Naive thymus-derived CD4-positive, alpha-beta T cell (primary cell): ENCODE results near the gene MIER2. TPM values are rescaled to one million over a fixed set of nuclear protein-coding genes. Genes with fewer than 3 reads are reported as not detected.
"Not testable (repeated sequence)": the region's sequence is repeated elsewhere in the genome, so short reads cannot be mapped to it uniquely, and the experiment has no call there.

Source experiments
- ATAC-seq: fragments of 150-1000 bp; cut with Tn5 transposase; 2 replicates; pipeline ENCODE4 v1.10.0; 2021; ENCODE audit warnings: mild to moderate bottlenecking, moderate library complexity
- CTCF ChIA-PET: fragments of 350-600 bp; sonication (Branson Sonifier 250); formaldehyde crosslinking; loops from one replicate; lab custom pipeline; 2021; ENCODE audit warnings: antibody characterized with exemption; lab: Charles Lee
- POLR2A ChIA-PET: fragments of 350-600 bp; sonication (Branson Sonifier 250); formaldehyde crosslinking; loops from one replicate; lab custom pipeline; 2021; ENCODE audit warnings: antibody characterized with exemption, inconsistent platforms; lab: Charles Lee
- DNase-seq, 9 donors: peaks; one replicate each; pipeline versions ENCODE4 v3.0.0 to v3.0.0-alpha.2; 2020 to 2022; ENCODE audit warnings: mixed read lengths in 1 of 9
- H3K27ac ChIP-seq: one replicate; pipeline ENCODE4 v1.7.0; 2013; ENCODE audit warnings: mild to moderate bottlenecking, low read depth, low read length, moderate library complexity
- H3K27me3 ChIP-seq, 2 donors: one replicate each; pipeline ENCODE4 v1.7.0; 2013; ENCODE audit warnings: low read length in 2 of 2, mild to moderate bottlenecking in 2 of 2, moderate library complexity in 2 of 2; ENCODE audit not compliant: control insufficient read depth in 2 of 2, insufficient read depth in 2 of 2
- H3K36me3 ChIP-seq, 3 experiments: 1 replicate in 2 of 3; 2 replicates in 1 of 3; pipeline ENCODE4 v1.7.0; 2013; ENCODE audit warnings: low read length in 3 of 3, mild to moderate bottlenecking in 3 of 3, moderate library complexity in 1 of 3; ENCODE audit not compliant: insufficient read depth in 3 of 3, control insufficient read depth in 2 of 3
- H3K4me1 ChIP-seq, 2 donors: one replicate each; pipeline ENCODE4 v1.7.0; 2013; ENCODE audit warnings: low read length in 2 of 2, mild to moderate bottlenecking in 2 of 2, moderate library complexity in 1 of 2; ENCODE audit not compliant: control insufficient read depth in 2 of 2, insufficient read depth in 2 of 2
- H3K4me3 ChIP-seq: 2 replicates; pipeline ENCODE4 v1.7.0; 2013; ENCODE audit warnings: mild to moderate bottlenecking, low read length
- H3K9me3 ChIP-seq, 3 experiments: 1 replicate in 2 of 3; 2 replicates in 1 of 3; pipeline ENCODE4 v1.7.0; 2013; ENCODE audit warnings: low read length in 3 of 3; ENCODE audit not compliant: control insufficient read depth in 2 of 3
- H3K27ac Mint-ChIP-seq, 9 donors: one replicate each; pipeline ENCODE4 v1.8.0; 2020 to 2022; ENCODE audit warnings: mixed read lengths in 9 of 9, mild to moderate bottlenecking in 8 of 9, moderate library complexity in 5 of 9, inconsistent platforms in 2 of 9
- H3K27me3 Mint-ChIP-seq, 5 donors: one replicate each; pipeline ENCODE4 v1.8.0; 2021 to 2022; ENCODE audit warnings: mixed read lengths in 5 of 5, mild to moderate bottlenecking in 1 of 5
- H3K36me3 Mint-ChIP-seq, 5 donors: one replicate each; pipeline ENCODE4 v1.8.0; 2020 to 2022; ENCODE audit warnings: mixed read lengths in 5 of 5, mild to moderate bottlenecking in 3 of 5, inconsistent platforms in 1 of 5
- H3K4me1 Mint-ChIP-seq, 7 donors: one replicate each; pipeline ENCODE4 v1.8.0; 2020 to 2022; ENCODE audit warnings: mixed read lengths in 7 of 7, mild to moderate bottlenecking in 3 of 7, inconsistent platforms in 1 of 7
- H3K4me3 Mint-ChIP-seq, 10 donors: one replicate each; pipeline ENCODE4 v1.8.0; 2020 to 2022; ENCODE audit warnings: mild to moderate bottlenecking in 10 of 10, mixed read lengths in 10 of 10, moderate library complexity in 6 of 10, inconsistent platforms in 2 of 10
- H3K9me3 Mint-ChIP-seq, 11 donors: one replicate each; pipeline ENCODE4 v1.8.0; 2020 to 2022; ENCODE audit warnings: mixed read lengths in 11 of 11, mild to moderate bottlenecking in 4 of 11, inconsistent platforms in 1 of 11, moderate library complexity in 1 of 11
- intact Hi-C, 2 donors: fragments of 100-400 bp; cut with micrococcal nuclease; formaldehyde crosslinking; loops; one replicate each; pipeline ENCODE4 v1.15.1; 2023
- polyA plus RNA-seq, 2 donors: library from polyadenylated mRNA; unstranded; fragments of 300-500 nt; fragmentation: Illumina TruSeq; gene quantifications; one replicate each; pipeline ENCODE4 v1.2.3, GENCODE V29; 2021
- total RNA-seq, 6 experiments: library from RNA in 5 of 6; stranded (reverse) in 5 of 6; gene quantifications; 1 replicate in 5 of 6; 2 replicates in 1 of 6; pipeline ENCODE4 v1.2.3 and lab custom pipeline; 2021 to 2026

MIER2 gene
- total and polyA plus RNA-seq, 7 experiments from 2014 or later, result 3.9 to 24.6 (median 16.4) TPM

DNA sequence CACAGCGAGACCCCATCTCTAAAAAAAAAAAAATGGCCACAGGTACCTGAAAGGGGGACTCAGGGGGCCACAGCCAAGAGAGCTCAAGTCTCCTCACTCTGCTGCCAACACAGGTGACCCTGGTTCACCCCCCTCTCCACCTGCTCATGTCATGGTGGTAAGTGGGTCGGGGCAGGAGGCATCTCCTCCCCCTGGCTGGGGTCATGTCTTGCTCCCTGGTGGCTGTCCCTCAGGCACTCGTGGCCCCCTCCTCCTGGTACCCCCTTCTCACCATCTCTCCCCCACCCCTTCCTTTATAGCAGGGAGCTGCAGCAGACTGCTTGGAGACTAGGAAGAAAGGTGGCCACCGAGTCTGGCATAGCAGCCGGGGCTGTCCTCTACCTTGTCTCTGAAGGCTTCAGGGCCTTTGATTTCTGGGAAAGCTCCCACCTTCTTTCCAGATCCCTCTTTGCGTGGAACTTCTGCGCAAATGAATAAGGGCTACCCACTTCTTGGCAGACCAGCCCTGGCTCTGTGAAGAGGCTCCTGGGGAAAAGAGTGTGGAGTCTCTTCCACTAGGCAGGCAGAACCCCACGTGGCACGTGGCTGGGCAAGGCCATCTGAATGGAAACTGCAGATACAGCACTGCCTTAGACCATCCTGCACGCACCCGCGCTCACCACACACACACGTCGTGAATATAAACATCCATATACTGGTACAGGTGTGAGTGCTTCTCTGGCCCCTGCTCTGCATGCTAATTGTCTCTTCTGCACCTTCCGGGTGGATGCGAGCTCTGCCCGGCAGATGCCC lies 20.1 kb upstream of the MIER2 start:
- H3K27ac ChIP-seq, result no peak overlapping the region
- H3K36me3 ChIP-seq, result no peaks in the 10 kb centered on the region
- DNase-seq (no peak), ATAC-seq (no peak)
- POLR2A ChIA-PET, result no interaction called here
- intact Hi-C loops, result no loop called here
- peaks cover 3 to 36% (median 30%) of the 10 kb centered on the region in 5 donors for H3K27me3 Mint-ChIP-seq
- no peaks in the 10 kb centered on the region for H3K9me3 ChIP-seq
- H3K36me3 Mint-ChIP-seq, result no peaks in the 10 kb centered on the region
- peaks cover 0 to 1% (median 0%) of the 10 kb centered on the region in 11 donors for H3K9me3 Mint-ChIP-seq
- no peak overlapping the region for H3K4me3 ChIP-seq
- CTCF ChIA-PET, result no interaction called here
- no peaks in the 10 kb centered on the region for H3K27me3 ChIP-seq
- no peak overlapping the region for H3K4me3 Mint-ChIP-seq
- H3K4me1 Mint-ChIP-seq, result no peaks in the 10 kb centered on the region
- H3K4me1 ChIP-seq, result no peaks in the 10 kb centered on the region
- no peak overlapping the region for H3K27ac Mint-ChIP-seq

GRCh38 chr19:362683-363082 lies 18.1 kb upstream of the MIER2 start:
- Histone ChIP-seq H3K4me1 (no peaks in the 10 kb centered on the region), H3K36me3 (no peaks in the 10 kb centered on the region), H3K27ac (no peak overlapping the region), H3K9me3 (no peaks in the 10 kb centered on the region), H3K4me3 (no peak overlapping the region), H3K27me3 (no peaks in the 10 kb centered on the region)
- intact Hi-C loops, result no loop called here
- Mint-ChIP-seq H3K27ac (no peak overlapping the region), H3K9me3 (no peaks in the 10 kb centered on the region), H3K27me3 (peaks cover 3 to 26% (median 22%) of the 10 kb centered on the region in 5 donors), H3K4me3 (no peak overlapping the region), H3K4me1 (no peaks in the 10 kb centered on the region), H3K36me3 (no peaks in the 10 kb centered on the region)
- DNase-seq (no peak), ATAC-seq (no peak)
- ChIA-PET CTCF (no interaction called here), POLR2A (no interaction called here)

DNA sequence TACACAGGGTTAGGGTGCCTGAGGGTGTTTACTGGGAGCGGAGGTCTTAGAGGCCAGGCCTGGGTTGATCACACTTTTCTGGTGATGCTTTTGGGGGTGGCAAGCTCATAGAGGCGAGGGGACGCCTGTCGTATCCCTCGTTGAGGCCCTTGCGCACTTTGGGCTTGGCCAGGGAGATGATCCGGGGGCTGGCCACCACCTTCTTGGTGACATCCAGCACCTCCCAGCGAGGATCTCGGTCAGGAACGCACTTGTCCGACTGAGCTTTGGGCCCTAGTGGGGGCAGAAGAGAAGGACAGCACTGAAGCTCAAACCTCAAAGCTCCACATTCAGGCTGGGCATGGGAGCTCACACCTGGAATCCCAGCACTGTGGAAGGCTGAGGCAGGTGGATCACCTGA lies 17.6 kb upstream of the MIER2 start:
- Histone ChIP-seq H3K4me3 (no peak overlapping the region), H3K27ac (no peak overlapping the region), H3K27me3 (no peaks in the 10 kb centered on the region), H3K36me3 (no peaks in the 10 kb centered on the region), H3K4me1 (no peaks in the 10 kb centered on the region), H3K9me3 (no peaks in the 10 kb centered on the region)
- DNase-seq (no peak), ATAC-seq (no peak)
- no peak overlapping the region for H3K27ac Mint-ChIP-seq
- ChIA-PET CTCF (no interaction called here), POLR2A (no interaction called here)
- peaks cover 0 to 4% (median 0%) of the 10 kb centered on the region in 11 donors for H3K9me3 Mint-ChIP-seq
- no peaks in the 10 kb centered on the region for H3K4me1 Mint-ChIP-seq
- peaks cover 0 to 4% (median 0%) of the 10 kb centered on the region in 5 donors for H3K36me3 Mint-ChIP-seq
- intact Hi-C loops, result no loop called here
- H3K27me3 Mint-ChIP-seq, result peaks cover 3 to 23% (median 20%) of the 10 kb centered on the region in 5 donors
- H3K4me3 Mint-ChIP-seq, result no peak overlapping the region

- Mint-ChIP-seq H3K9me3 (peaks cover 0 to 15% (median 4%) of the 10 kb centered on the region in 11 donors), H3K4me3 (no peak overlapping the region), H3K36me3 (peaks cover 0 to 4% (median 0%) of the 10 kb centered on the region in 5 donors), H3K27ac (no peak overlapping the region), H3K4me1 (no peaks in the 10 kb centered on the region), H3K27me3 (peaks cover 0 to 11% (median 6%) of the 10 kb centered on the region in 5 donors)
- H3K27ac ChIP-seq, result no peak overlapping the region
- ChIA-PET POLR2A (no interaction called here), CTCF (no interaction called here)
- no peaks in the 10 kb centered on the region for H3K36me3 ChIP-seq
- no peaks in the 10 kb centered on the region for H3K27me3 ChIP-seq
- ATAC-seq, result no peak
- intact Hi-C loops, result no loop called here
- no peak for DNase-seq
- H3K4me1 ChIP-seq, result no peaks in the 10 kb centered on the region
- no peak overlapping the region for H3K4me3 ChIP-seq
- no peaks in the 10 kb centered on the region for H3K9me3 ChIP-seq
Measured at GRCh38 chr19:359653-359925, 15.0 kb upstream of the MIER2 start.

DNA sequence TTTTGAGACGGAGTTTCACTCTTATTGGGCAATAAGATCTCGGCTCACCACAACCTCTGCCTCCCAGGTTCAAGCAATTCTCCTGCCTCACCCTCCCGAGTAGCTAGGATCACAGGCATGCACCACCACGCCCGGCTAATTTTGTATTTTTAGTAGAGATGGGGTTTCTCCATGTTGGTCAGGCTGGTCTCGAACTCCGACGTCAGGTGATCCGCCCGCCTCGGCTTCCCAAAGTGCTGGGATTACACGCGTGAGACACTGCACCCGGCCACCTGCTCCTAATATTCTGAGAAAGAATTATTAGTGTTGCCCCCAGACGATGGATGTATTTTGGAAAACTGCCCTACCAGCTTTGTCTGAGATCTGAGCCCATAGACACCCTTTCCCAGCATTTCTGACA lies 10.9 kb upstream of the MIER2 start:
- CTCF ChIA-PET, H3K4me3 Mint-ChIP-seq, H3K4me1 Mint-ChIP-seq, DNase-seq, H3K27me3 ChIP-seq, H3K4me3 ChIP-seq, intact Hi-C loops, H3K36me3 ChIP-seq, POLR2A ChIA-PET, ATAC-seq, H3K4me1 ChIP-seq, H3K9me3 ChIP-seq, H3K27ac Mint-ChIP-seq, H3K27ac ChIP-seq, H3K36me3 Mint-ChIP-seq: not testable (repeated sequence)
- H3K9me3 Mint-ChIP-seq, result peaks cover 0 to 31% (median 13%) of the 10 kb centered on the region in 11 donors
- peaks cover 4 to 11% (median 6%) of the 10 kb centered on the region in 5 donors for H3K27me3 Mint-ChIP-seq

DNA sequence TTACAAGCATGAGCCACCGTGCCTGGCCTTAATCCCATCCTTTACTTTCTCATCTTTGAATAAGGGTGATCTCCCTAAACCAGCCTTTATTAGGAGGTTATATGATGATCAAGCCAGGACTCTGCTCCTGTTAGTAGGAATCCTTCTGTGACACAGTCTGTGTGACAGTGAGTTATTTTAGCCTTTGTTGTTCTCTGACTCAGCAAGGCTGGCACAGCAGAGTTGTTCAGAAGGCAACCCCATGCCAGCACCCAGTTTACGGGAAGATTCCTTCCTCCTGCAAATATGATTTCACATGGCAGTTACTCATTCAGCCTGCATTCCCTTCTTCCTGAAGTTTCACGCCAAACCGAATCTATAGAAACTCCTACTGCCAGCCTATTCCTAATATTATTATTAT lies 10.5 kb upstream of the MIER2 start:
- Mint-ChIP-seq H3K9me3 (peaks cover 0 to 31% (median 13%) of the 10 kb centered on the region in 11 donors), H3K27ac (no peak overlapping the region), H3K36me3 (peaks cover 0 to 5% (median 4%) of the 10 kb centered on the region in 5 donors), H3K27me3 (peaks cover 4 to 11% (median 6%) of the 10 kb centered on the region in 5 donors), H3K4me3 (no peak overlapping the region), H3K4me1 (peaks cover 0 to 3% (median 0%) of the 10 kb centered on the region in 7 donors)
- POLR2A ChIA-PET, result no interaction called here
- ATAC-seq (no peak), DNase-seq (no peak)
- H3K4me3 ChIP-seq, result no peak overlapping the region
- no peak overlapping the region for H3K27ac ChIP-seq
- CTCF ChIA-PET, result no interaction called here
- no peaks in the 10 kb centered on the region for H3K36me3 ChIP-seq
- no peaks in the 10 kb centered on the region for H3K4me1 ChIP-seq
- no peaks in the 10 kb centered on the region for H3K27me3 ChIP-seq
- intact Hi-C loops, result no loop called here
- H3K9me3 ChIP-seq, result peaks cover 0 to 5% (median 0%) of the 10 kb centered on the region in 3 experiments
